Right renal pelvis (tissue), 4 donors: ENCODE measurements around the gene ZFP42. TPM values are rescaled to one million over a fixed set of nuclear protein-coding genes. Genes with fewer than 3 reads are reported as not detected.
"Not testable (repeated sequence)": the region's sequence is repeated elsewhere in the genome, so short reads cannot be mapped to it uniquely, and the experiment has no call there.

ENCODE experiments used
- DNase-seq, 4 donors: peaks; one replicate each; pipeline ENCODE4 v3.0.0-alpha.2; 2013; ENCODE audit warnings: low read depth in 4 of 4, low spot score in 3 of 4, missing footprints in 1 of 4
- polyA plus RNA-seq, 4 donors: library from polyadenylated mRNA; unstranded; fragments of 120-200 nt; gene quantifications; one replicate each; pipeline ENCODE4 v1.2.1, GENCODE V29; 2013; ENCODE audit not compliant: insufficient read length in 4 of 4

ZFP42 gene
- 1 to 10 TPM; 1.2 to 1.7 (median 1.4) TPM for polyA plus RNA-seq

DNA sequence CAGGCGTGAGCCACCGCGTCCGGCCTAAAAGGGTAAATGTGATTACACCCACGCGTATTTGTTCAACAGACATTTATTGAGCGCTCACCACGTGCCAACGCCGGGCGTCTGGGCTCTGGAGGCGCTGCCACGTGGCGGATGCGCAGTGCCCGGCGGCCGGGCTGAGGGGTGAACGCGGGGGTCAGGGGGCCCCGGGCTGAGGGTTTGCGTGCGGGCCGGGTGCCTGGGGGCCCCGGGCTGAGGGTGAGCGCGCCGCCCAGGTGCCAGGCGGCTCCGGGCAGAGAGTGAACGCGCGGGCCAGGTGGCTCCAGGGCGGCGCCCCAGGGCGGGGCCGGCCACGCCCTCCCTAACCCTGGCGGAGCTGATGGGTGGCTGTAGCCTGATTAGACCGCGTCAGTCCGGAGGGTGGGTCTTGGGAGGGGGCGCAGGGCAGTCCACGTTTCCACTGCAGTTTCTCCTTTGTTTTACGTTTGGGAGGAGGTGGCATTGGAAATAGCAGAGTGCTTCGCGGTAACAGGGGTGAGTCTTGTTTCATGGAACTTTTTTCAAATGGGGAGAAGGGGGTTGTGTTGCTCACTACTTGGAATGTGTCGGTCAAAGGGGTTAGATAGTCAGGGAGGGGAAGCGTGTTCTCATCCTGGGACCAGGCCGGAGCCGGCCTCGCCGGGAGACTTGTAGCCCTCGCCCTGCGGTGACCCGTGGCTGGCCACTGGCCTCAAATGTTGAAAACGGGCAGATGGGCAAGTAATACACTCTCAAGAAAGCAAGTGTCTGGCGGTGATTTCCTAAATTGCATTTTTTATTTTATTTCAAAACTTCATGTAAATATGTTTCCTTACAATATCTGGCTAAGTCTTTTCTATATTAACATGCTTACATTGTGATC lies at the start of gene ZFP42:
Gene ZFP42 (plus strand): TSS at position 450 of the 886 bp plus-strand sequence. CDS start 7,037 bp downstream, outside the sequence.
- no peak for DNase-seq

DNA sequence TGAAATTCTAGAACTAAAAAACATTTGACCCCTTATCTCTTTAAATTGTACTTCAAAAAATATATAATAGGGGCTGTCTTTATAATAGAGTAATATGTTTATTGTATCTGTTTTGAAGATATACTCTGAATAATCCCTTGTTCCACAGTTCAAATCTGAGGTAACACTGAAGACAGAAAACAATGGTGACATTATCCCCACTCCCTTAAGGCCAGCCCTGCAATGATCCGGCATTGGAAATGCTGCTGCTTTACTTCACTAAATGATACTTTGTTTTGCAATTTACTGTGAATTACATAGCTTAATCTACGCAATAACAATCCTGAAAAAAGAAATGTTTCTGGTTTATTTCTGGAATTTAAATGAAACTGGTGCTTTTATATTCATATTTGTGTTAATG lies 34.4 kb upstream of the ZFP42 start:
- DNase-seq = no peak

DNA sequence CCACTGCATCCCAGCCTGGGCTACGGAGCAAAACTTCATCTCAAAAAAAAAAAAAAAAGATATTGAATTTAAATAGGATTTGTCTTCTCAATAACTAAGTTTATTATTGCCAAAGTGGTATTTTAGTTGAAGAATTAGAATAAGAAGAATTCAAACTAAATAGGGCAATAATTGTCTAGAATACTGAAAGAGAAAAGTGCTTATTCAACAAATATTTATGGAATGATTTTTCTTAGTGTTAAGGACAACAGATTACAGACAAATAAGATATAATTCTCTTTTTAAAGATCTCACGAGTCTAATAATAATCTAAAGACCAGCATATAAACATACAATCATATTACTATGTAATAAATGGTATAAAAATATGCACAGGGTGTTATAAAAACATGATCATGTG lies 33.6 kb upstream of the ZFP42 start:
- no peak for DNase-seq

DNA sequence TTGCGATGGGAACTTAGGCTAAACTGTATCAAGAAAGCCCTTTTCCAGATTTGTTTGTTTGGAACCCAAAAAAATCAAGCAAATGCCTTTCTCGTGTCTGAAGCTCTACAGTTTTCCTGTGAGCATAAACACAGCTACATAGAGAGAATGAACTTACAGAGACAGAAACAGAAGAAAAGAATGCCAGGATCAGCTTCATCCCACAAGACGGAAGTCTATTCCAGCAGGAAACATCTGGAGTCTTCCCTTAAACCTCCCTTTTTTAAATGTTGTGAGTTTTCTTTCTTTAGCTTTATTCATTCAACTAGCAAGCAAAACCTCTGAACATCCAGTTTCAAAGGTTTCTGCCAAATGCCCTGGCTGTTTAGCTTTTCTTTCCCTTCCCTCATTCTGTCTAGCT lies 32.6 kb upstream of the ZFP42 start:
- DNase-seq = no peak

DNA sequence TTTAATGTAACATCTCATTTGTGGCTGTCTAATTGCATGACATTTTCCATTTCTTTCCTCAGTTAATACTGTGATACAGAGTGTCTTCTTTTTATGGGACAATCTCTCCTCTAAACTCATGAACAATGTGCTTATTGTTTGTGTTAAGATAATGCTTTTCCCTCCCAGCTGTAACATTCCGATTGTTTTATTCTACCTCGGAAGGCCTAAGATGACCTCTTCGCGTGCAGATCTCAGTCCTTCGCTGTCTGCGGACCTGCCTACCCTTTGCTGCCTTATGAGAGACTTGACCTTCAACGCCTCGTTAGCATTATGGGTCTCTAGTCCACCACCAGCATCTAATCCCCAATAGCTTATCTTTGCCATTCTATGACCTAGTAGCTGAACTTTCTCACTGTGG lies 29.8 kb upstream of the ZFP42 start:
- no peak for DNase-seq

DNA sequence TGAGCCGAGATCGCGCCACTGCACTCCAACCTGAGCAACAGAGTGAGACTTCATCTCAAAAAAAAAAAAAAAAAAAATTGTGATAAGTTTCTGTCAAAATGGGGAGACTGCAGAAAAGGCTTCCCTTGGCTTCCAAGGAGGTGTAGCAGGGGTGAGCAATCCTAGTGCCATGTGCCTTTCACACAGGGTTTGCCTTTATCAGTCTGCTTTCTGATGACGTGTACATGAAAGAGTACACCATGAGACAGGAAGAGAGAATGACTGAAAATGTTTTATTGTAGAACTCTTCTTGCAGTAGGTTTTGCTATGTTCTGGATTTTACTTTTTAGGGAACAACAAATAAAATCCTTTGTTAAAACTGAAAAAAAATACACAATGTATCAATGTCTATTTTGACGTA lies 23.4 kb upstream of the ZFP42 start:
- DNase-seq = no peak

DNA sequence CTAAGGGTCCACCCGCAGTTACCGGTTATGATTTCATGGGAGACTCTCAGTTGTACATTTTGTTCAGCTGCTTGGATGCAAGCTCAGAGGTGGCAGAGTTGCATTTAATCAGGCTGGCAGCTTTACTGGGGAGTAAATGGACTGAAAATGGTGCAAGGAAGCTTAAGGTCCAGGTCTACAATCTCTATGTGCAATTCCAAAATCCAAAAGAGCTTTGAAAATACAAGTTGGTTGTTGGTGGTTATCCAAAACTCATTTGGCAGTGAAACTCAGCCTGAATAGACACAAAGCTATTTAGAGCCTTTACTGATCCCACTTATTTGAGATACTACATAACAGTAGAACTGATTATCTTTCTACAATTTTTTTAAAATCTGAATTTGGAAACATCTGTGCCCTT lies 11.8 kb upstream of the ZFP42 start:
- DNase-seq = no peak

DNA sequence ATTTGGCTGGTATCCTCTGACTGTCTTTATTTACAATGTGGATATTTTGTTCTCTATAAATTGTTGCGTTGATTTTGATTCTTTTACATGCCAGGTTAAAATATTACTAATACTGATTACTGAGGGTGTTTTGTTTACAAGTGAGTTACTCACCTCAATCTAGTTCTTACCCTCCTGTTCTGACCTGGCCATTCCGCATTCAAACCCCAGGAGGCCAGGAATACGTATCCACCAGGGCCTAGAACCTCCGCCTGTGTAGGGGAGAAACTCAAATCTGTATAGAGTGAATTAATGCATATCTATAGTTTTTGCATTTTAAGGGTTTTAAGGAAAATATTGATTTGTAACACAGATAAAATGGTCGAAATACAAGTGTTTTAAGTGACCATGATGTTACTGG lies 2.6 kb upstream of the ZFP42 start:
- DNase-seq = no peak

DNA sequence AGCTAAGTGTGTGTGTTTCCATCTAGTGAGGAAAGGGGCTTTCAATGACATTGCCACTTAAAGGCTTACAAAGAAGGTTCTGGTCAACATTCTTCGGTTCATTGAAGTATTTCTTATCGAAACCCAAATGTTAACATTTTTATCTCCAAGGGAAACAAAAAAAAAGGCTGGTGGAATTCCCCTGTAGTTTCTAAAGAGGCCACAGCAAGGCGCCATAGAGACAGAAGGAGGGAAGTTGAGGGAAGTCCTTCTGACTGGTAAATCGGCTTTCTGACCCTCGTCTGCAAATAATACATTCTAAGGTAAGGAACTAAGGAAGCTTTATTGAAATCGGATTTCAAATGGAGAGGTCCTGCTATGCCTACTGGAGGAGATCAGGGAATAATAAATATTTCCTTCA lies 1.7 kb upstream of the ZFP42 start:
- no peak for DNase-seq

DNA sequence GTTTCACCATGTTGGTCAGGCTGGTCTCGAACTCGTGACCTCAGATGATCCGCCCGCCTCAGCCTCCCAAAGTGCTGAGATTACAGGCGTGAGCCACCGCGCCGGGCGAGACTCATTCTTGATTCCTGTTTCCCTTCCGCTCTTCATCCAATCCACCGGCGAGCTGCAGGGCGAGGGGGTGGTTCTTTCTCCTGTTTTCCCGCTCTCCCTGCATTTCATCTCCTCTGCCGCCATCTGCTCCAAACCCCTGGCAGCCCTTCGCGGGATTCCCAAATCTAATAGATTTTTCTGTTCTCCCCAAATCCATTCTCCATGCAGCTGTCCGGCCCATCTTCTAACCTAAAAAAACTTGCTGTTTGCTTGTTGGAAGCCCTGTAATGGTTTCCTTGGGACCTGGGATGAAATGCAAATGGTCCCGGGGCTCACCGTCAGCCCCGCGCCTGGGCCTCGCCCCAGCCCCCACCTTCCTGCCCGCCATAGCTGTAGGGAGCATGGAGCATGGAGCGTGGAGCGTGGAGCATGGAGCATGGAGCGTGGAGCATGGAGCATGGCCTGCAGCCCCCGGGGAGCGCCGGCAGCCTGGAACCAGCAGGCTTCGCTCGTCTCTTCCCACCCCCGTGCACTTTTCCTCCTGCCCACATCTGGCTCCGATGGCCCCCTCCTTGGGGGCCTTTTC lies 1.1 kb downstream of the ZFP42 start:
- DNase-seq = no peak

DNA sequence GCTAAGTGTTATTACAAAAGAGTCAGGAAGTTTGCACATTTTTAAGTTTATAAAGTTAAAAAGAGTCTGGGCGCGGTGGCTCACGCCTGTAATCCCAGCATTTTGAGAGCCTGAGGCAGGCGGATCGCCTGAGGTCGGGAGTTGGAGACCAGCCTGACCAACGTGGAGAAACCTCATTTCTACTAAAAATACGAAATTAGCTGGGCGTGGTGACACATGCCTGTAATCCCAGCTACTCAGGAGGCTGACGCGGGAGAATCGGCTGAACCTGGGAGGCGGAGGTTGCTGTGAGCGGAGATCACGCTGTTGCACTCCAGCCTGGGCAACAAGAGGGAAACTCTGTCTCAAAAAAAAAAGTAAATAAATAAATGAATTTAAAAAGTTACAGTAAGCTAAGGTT lies 2.4 kb downstream of the ZFP42 start:
- not testable (repeated sequence) for DNase-seq

DNA sequence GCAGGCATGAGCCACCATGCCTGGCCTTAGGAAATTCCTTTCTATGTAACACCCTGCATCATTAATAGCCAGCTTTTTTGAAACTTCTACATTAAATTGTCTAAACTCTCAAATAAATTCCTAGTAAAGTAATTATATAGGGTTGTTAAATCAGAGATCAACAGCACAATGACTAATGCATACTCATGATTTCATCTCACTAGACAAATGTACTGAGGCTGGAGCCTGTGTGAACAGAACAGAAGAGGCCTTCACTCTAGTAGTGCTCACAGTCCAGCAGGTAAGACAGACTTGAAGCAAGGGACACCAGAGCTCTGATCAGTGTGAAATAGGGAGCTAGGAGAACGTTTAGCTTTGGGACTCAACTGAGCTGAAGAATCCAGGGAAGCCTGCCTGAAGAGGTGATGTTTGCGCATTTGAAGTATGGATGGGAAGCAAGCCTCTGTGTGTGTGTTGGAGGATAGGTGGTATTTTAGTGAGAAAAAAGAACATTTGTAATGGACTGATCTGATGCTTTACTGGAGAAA lies 3.9 kb downstream of the ZFP42 start:
- no peak for DNase-seq

DNA sequence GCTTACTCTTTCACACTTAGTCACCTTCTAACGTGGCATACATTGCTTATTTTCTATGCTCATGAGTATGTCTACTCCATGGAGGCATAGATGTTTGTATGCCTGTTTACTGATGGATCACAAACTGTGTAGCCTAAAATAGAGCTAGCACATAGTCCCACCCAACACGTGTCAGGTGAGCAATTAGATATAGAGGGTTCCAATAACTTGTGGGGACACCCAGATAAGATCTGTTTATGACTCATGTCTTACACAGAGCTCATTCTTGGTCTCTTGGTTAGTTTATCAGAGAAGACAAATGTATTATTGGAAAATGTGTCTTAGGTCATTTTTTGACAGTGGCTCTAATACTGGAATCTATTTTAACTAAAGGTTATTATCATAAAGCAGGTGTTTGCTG lies 6.8 kb downstream of the ZFP42 start:
- DNase-seq = no peak

DNA sequence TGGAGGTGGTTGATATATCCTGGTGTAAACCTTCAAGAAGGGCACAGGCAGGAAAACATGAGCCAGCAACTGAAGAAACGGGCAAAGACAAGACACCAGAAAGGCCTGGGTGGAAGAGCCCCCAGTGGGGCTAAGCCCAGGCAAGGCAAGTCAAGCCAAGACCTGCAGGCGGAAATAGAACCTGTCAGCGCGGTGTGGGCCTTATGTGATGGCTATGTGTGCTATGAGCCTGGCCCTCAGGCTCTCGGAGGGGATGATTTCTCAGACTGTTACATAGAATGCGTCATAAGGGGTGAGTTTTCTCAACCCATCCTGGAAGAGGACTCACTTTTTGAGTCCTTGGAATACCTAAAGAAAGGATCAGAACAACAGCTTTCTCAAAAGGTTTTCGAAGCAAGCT lies 7.2 kb downstream of the ZFP42 start:
- no peak for DNase-seq

DNA sequence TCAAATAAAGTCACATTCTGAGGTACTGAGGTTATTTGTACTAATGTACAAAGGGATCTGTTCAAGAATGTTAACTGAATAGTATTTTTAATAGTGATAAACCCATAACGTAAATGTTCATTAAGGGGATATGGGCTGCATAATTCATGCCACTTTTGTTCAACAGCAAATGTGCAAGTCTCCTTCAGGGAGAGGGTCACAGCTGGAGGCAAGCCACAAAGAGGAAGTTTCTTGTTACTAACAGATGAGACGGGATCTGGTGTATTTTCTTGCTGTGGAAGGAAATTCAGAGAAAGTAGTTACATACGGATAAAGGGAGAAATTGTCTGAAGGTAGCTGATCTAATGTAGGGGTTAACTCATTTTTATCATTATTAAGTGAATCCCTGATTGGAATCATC lies 10.0 kb downstream of the ZFP42 start:
- DNase-seq = no peak

DNA sequence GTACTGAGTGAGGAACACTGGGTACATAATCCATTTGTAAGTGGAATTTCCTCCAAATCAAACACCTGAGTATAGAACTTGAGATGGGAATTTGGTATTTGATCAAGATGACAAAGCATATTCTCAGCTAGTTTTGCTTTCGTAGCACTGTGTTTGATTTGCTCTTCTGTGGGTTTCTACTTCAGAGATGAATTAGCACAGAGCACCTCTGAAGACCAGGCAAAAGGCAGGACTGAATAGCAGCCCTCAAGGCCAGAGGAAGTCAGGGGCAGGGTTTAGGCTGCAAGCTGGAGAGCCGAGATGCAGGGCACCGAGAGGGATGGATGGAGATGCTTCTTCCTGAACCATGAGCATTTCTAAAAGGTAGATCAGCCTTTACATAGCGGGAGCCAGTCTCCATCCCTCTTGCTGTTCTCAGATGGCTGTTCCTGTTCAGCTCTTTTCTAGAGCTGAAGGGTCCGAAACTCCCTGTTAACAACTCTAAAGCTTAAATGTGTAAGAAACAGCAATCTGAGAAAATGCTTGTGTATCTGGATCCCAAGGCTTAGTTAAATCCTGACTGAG lies 10.8 kb downstream of the ZFP42 start:
- no peak for DNase-seq

DNA sequence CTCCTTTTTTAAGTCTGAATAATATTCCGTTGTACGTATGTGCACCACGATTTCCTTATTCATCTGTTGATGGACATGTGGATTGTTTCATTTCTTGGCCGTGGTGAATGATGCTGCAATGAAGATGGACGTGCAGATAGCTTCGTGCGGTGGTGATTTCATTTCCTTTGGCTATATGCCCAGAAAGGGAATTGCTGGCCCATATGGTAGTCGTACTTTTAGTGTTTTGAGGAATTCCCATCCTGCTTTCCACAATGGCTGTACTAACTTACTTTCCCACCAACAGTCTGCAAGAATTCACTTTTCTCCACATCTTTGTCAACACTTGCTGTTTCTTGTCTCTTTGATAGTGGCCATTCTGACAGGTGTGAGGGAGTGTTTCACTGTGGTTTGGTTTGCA lies 12.8 kb downstream of the ZFP42 start:
- DNase-seq = no peak

DNA sequence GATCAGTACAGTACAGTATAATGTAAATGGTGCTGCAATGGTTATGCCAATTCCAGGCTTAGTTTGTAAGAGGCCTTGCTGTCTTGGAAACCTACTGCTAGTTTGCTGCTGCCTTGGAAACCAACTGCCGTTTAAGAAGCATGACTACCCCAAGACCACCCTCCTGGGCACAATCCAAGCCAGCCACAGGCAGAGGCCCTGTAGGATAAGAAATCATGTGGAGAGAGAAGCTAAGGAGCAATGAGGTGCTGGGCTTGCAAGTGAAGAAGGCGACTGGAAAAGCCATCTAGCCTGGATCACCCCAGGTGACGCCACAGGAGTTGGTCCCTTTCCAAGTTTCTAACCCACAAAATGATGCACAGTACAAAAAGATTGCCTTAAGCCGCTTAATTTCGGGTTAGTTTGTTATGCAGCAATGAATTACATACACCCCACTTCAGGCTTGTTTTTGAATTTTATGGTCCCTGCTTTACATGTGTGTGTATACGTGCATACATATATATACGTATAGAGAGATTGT lies 16.9 kb downstream of the ZFP42 start:
- DNase-seq = no peak

DNA sequence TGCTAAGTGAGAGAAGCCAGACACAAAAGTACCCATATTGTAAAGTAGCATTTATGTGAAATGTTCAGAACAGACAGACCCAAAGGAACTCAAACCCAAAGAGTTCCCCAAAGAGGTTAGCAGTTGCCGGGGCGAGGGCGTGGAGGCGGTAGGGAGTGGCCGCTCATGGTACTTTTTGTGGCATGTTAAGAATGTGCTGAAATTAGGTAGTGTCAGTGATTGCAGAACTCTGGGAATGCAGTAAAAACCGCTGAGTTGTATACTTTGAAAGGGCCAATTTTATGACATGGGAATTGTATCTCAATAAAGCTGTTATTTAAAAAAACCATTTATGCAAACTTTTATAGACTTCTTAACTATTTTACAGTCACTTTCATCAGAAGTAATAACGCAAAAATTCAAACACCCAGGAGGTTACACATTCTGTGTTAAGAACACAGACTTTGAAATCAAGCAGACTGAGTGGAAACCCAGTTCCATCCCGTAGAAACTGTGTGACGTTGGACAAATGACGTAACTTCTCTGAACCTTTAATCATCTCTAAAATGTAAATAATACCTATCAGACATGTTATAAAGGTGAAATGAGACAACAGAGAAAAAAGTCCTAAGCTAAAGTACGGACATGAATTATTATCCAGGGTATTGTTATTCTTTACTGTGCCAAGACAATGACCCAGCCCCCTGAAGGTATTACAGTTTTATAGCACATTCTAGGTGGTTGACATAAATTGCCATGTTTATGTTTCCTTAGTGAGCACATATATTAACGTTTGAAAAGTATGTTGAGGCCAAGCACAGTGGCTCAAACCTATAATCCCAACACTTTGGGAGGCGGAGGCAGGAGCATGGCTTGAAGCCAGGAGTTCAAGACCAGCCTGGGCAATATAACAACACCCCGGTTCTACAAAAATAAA lies 19.7 kb downstream of the ZFP42 start:
- no peak for DNase-seq

DNA sequence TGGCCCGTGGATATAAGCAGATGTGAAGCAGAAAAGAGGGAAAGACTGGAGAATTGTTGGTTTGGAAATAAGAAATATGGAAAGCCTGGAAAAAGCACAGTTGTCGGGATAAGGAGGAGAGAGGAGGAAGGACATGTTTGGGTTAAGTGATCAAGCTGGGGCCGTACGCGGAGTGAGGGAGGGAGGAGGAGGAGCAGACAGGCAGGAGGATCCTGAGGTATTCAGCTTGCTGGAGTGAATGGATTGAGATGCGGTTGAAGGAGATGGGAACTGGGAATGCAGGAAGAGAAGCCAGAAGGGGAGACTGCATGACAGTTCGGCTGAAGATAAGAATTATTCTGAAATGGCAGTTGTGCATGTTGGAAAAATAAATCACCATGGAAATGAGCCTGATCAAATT lies 21.2 kb downstream of the ZFP42 start:
- DNase-seq = no peak
